Measurements from ENCODE around the gene SLC51B.
"Not testable (repeated sequence)": the region's sequence is repeated elsewhere in the genome, so short reads cannot be mapped to it uniquely, and the experiment has no call there.

GRCh38 chr15:65011198-65011597, 34.0 kb upstream of the SLC51B start:
- not testable (repeated sequence) for TF ChIP-seq CTCF (IDR thresholded peaks at IDR 0.05 in 4 of 5, conservative IDR thresholded peaks at IDR 0.05 in 1 of 5); POLR2A (IDR thresholded peaks at IDR 0.05)
